MG63 (cell line): ENCODE results near the gene DHRS7. TPM values are rescaled to one million over a fixed set of nuclear protein-coding genes. Genes with fewer than 3 reads are reported as not detected.

Experiments used
- DNase-seq: peaks from one replicate; pipeline ENCODE4 v3.0.0-alpha.2; 2020
- H3K27me3 ChIP-seq: fragments of 250-450 bp; sonication (Bioruptor Pico); 2 replicates; pipeline ENCODE4 v1.5.1; 2020; ENCODE audit warnings: mild to moderate bottlenecking, moderate library complexity
- H3K36me3 ChIP-seq: fragments of 250-450 bp; sonication (Bioruptor Pico); 2 replicates; pipeline ENCODE4 v1.5.1; 2020; ENCODE audit warnings: mild to moderate bottlenecking, moderate library complexity
- H3K4me3 ChIP-seq: fragments of 250-450 bp; sonication (Bioruptor Pico); 2 replicates; pipeline ENCODE4 v1.5.1; 2020; ENCODE audit warnings: mild to moderate bottlenecking, moderate library complexity
- H3K9me3 ChIP-seq: fragments of 250-450 bp; sonication (Bioruptor Pico); 2 replicates; pipeline ENCODE4 v1.5.1; 2020; ENCODE audit warnings: mild to moderate bottlenecking, moderate library complexity
- total RNA-seq: library from RNA; depleted of rRNA; stranded (reverse); fragments of >200 nt; shearing (Covaris generic); gene quantifications from 2 replicates; pipeline ENCODE4 v1.2.3, GENCODE V29; 2014; ENCODE audit warnings: low replicate concordance

DHRS7 gene
- total RNA-seq, 1 experiment from 2014 or later = 31.8 TPM

GRCh38 chr14:60189923-60190840 is 25.0 kb upstream of the DHRS7 start:
- no peaks in the 10 kb centered on the region for H3K27me3 ChIP-seq
- no peaks in the 10 kb centered on the region for H3K36me3 ChIP-seq
- no peak overlapping the region for H3K4me3 ChIP-seq
- no peak for DNase-seq
- H3K9me3 ChIP-seq = no peaks in the 10 kb centered on the region

DNA sequence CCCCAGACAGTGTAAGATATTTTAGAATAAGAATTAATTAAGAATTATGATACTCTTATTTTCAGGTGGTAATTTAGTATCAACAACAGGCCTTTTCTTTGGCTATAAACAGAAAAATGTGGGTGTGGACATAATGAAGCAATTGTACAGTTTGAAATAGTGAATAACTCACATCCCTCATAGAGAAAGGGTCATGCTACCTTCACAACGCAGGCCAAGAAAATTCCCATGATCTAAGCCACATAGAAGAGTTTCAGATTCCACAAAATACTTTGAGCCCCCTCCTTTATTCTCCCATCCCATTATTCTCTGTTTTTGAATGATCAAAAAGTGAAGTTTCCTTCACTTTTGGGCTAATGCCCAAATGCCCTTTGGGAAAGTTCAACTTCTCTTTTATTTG is 23.5 kb upstream of the DHRS7 start:
- Histone ChIP-seq H3K9me3 (no peaks in the 10 kb centered on the region), H3K36me3 (no peaks in the 10 kb centered on the region), H3K27me3 (no peaks in the 10 kb centered on the region), H3K4me3 (no peak overlapping the region)
- no peak for DNase-seq

DNA sequence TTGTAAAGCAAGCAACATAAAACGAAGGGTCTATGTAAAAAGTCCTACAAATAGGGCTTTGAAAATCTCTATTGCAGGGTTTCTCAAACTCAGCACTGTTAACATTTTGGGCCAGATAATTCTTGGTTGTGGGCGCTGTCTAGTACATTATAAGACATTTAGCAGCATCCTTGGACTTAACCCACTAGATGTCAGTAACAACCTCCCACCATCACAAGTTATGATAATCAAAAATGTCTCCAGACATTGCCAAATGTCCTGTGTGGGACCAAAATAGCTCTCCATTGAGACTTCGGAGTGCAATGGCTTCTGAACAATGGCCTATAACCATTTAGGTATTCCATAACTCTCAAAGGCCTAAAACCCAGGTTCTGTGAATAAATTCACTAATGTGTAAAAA is 22.9 kb upstream of the DHRS7 start:
- DNase-seq = no peak
- no peaks in the 10 kb centered on the region for H3K27me3 ChIP-seq

DNA sequence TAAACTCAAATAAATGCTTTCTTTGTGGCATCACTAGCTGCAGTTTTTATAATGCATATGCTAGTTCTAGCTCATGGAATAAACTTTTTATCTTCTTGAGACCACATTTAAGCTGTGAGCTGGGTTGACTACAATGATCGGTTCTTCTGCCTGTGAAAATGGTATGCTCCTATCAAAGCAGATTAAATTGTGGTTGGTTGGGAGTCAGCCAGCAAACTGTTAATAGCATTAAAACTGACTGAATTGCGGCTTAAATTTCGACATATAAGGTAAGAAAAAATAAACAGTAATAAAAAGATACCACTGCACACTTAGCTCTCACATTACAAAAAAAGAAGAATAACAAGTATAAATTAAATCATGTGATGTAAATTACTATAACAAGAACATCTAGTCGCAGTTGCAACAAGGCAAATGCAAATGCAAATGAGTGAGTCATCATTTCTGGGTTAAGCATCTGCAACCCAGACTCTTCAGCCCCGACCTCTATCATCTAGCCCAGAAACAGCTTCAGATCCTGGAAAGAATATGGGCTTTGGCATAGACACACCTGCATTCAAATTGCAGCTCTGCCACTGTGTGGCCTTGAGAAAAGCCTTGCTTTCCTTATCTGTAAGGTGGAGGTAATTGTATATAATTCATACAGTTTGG is 19.8 kb upstream of the DHRS7 start:
- no peaks in the 10 kb centered on the region for H3K9me3 ChIP-seq
- H3K4me3 ChIP-seq = no peak overlapping the region
- DNase-seq = no peak
- H3K27me3 ChIP-seq = no peaks in the 10 kb centered on the region
- H3K36me3 ChIP-seq = no peaks in the 10 kb centered on the region

More for the DNA sequence above, 22.9 kb upstream of the DHRS7 start:
- Histone ChIP-seq H3K9me3 (no peaks in the 10 kb centered on the region), H3K4me3 (no peak overlapping the region), H3K36me3 (no peaks in the 10 kb centered on the region)

DNA sequence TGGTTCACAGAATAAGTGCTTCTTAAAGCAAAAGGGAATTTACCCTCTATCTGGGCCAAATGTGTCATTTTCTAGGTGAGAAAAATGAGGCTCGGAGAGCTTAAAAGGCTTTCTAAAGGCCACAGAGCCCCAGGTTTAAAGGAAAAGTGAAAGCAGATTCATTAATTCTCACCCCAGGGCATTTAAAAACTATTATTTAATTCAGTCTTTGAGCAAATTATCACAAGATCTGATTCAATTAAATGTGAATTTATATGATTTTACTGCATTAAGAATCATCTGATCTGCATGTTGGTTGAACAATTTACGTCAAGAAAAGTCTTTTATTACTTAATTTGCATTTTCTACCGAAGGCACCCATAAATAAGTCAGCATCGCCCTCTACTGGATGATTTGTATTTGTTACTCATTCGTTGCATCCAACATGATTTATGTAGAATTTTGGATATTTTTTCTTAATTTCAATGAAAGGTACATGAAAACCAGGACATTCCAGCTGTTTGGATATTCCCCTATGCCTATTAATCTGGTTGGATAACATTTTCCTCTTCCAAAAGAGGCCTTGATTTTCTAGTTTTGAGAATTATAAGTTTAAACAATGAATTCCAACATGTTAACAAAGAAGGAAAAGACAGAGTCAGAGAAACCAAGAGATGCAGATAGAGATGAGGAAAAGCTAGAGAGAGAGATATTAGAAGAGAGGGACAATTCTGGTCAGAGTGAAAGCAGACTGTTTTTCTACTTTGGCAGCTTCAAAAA is 19.1 kb upstream of the DHRS7 start:
- DNase-seq = no peak
- Histone ChIP-seq H3K27me3 (no peaks in the 10 kb centered on the region), H3K9me3 (no peaks in the 10 kb centered on the region), H3K36me3 (no peaks in the 10 kb centered on the region), H3K4me3 (peak overlapping the region; percentile 29)

- H3K9me3 ChIP-seq = no peaks in the 10 kb centered on the region
- no peak for DNase-seq
- H3K4me3 ChIP-seq = peak overlapping the region; percentile 29
- H3K27me3 ChIP-seq = no peaks in the 10 kb centered on the region
- H3K36me3 ChIP-seq = no peaks in the 10 kb centered on the region
These were observed 18.5 kb upstream of the DHRS7 start for GRCh38 chr14:60183741-60184140.

DNA sequence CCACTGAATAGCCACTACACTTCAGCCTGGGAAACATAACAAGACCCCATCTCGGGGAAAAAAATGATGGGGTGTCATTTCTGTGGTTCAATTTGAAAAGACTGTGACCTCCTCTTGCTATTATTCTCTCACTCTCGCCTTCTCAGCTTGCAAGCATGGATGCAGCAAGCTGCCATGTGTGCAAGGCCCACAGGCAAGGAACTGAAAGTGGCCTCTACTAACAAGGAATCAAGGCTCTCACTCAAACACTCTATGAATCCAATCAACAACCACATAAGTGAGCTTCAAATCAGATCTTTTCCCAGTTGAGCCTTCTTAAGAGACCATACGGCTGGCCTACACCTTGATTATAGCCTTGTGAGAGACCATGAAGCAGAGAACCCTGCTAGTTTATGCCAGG is 17.9 kb upstream of the DHRS7 start:
- Histone ChIP-seq H3K4me3 (no peak overlapping the region), H3K36me3 (no peaks in the 10 kb centered on the region), H3K9me3 (no peaks in the 10 kb centered on the region), H3K27me3 (no peaks in the 10 kb centered on the region)
- DNase-seq = no peak

DNA sequence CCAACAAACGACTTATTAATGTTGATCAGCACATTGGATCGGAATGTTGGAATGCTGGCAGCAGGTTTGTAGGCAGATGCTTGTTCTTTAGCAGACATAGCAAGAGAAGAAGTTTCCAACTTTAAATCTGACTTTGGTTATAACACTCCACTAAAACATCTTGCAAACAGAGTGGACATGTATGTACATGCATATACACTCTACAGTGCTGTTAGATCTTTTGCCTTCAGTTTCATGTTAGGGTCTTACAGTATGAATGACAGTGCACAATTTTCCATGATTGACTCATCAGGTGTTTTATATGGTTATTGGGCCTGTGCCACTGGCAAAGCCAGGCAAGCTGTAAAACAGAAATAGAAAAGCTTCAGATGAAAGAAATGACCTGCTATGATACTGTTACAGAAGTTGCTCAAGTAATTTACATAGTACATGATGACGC is 14.3 kb upstream of the DHRS7 start:
- Histone ChIP-seq H3K9me3 (no peaks in the 10 kb centered on the region), H3K4me3 (no peak overlapping the region), H3K27me3 (no peaks in the 10 kb centered on the region), H3K36me3 (no peaks in the 10 kb centered on the region)
- DNase-seq = peak; percentile 34

- no peak for DNase-seq
- no peaks in the 10 kb centered on the region for H3K9me3 ChIP-seq
- no peaks in the 10 kb centered on the region for H3K36me3 ChIP-seq
- H3K27me3 ChIP-seq = no peaks in the 10 kb centered on the region
- no peak overlapping the region for H3K4me3 ChIP-seq
These were observed 13.6 kb upstream of the DHRS7 start for GRCh38 chr14:60178820-60179219.

GRCh38 chr14:60178164-60178563 is 13.0 kb upstream of the DHRS7 start:
- no peak for DNase-seq
- no peaks in the 10 kb centered on the region for H3K36me3 ChIP-seq
- no peak overlapping the region for H3K4me3 ChIP-seq
- no peaks in the 10 kb centered on the region for H3K9me3 ChIP-seq
- H3K27me3 ChIP-seq = no peaks in the 10 kb centered on the region

- H3K27me3 ChIP-seq = no peaks in the 10 kb centered on the region
- no peak for DNase-seq
- H3K4me3 ChIP-seq = no peak overlapping the region
- no peaks in the 10 kb centered on the region for H3K36me3 ChIP-seq
- H3K9me3 ChIP-seq = no peaks in the 10 kb centered on the region
These were observed 10.2 kb upstream of the DHRS7 start for GRCh38 chr14:60175255-60175902.

DNA sequence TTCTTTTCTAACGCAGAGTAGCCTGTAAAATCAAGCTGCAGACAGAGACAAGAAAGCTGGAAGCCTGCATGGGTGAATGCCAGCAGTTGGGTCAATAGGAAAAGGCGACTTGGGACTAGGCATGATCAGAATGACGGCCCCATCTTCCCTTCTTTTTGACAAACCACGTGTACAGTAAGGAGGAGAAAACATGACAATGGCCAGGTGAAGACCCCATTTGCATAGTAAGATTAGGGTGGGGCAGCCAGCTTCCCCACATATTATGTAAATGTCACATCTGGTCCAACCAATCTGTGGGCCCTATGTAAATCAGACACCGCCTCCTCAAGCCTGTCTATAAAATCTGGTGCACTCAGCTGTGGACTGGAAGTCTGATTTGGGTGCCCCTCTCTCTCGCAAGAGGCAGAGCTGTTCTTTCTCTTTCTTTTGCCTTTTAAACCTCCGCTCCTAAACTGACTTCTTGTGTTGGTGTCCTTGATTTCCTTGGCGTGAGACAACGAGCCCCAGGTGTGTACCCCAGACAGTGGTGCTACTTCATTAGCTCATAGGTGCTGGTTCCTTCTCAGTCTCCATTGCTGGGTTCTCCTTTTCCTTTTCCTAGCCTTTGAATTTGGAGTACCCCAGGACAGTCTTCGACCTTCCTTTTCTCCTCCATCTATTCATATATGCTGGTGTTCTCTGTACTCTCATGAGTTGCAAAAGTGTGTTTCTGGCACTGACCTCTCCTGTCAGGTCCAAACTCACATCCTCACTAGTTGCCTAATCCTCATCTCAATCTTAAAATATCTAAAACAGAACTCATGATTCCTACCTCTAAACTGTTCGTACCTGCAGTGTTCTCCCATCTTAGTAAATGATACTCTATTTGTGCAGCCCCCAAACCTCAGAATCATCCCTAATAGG is 9.4 kb upstream of the DHRS7 start:
- Histone ChIP-seq H3K27me3 (no peaks in the 10 kb centered on the region), H3K9me3 (no peaks in the 10 kb centered on the region), H3K4me3 (no peak overlapping the region), H3K36me3 (no peaks in the 10 kb centered on the region)
- DNase-seq = no peak

GRCh38 chr14:60171690-60172089 is 6.5 kb upstream of the DHRS7 start:
- Histone ChIP-seq H3K36me3 (no peaks in the 10 kb centered on the region), H3K4me3 (no peak overlapping the region), H3K9me3 (no peaks in the 10 kb centered on the region), H3K27me3 (no peaks in the 10 kb centered on the region)
- DNase-seq = no peak

DNA sequence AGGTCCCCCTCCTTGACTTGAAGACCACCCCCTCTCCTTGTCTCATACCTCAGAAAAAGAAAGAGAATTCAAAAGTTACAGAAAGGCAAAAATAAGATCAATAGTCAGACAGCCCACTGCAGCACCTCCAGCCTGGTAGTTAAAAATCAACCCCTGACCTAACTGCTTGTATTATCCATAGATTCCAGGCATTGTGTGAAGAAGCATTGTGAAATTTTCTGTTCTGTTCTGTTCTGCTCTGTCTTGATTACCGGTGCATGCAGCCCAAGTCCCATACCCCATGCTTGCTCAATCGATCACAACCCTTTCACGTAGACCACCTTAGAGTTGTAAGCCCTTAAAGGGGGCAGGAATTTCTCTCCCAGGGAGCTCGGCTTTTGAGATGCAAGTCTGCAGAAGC is 5.8 kb upstream of the DHRS7 start:
- no peaks in the 10 kb centered on the region for H3K9me3 ChIP-seq
- DNase-seq = no peak
- H3K27me3 ChIP-seq = no peaks in the 10 kb centered on the region
- H3K4me3 ChIP-seq = no peak overlapping the region
- H3K36me3 ChIP-seq = no peaks in the 10 kb centered on the region

- Histone ChIP-seq H3K36me3 (no peaks in the 10 kb centered on the region), H3K9me3 (no peaks in the 10 kb centered on the region), H3K27me3 (no peaks in the 10 kb centered on the region), H3K4me3 (no peak overlapping the region)
- no peak for DNase-seq
These were observed 4.5 kb upstream of the DHRS7 start for GRCh38 chr14:60169722-60170121.

DNA sequence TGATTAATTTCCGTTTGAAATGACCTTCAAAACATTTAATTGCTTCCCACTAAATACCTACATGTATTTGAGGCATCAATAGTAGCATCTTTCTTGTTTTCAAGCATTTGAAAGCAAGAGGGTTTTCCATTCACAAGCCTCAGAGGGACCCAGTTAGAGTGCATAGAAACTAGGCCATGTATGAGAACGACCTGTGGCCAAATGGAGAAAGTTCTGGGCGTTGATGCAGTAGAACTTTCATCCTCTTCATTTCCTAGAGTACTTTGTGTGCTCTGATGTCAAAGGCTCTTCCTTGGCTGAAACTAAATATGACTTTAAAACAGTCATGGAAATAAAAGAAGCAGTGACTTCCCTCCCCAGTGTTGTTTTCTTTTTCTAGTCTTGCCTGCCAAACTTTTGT is 944 bp upstream of the DHRS7 start:
- H3K27me3 ChIP-seq = no peaks in the 10 kb centered on the region
- H3K4me3 ChIP-seq = no peak overlapping the region
- H3K9me3 ChIP-seq = no peaks in the 10 kb centered on the region
- no peak for DNase-seq
- no peaks in the 10 kb centered on the region for H3K36me3 ChIP-seq
